ENCODE measurements around the gene RPTOR. TPM values are rescaled to one million over a fixed set of nuclear protein-coding genes. Genes with fewer than 3 reads are reported as not detected.

Gene RPTOR
- total RNA-seq, 4 donors from 2014 or later = 34.1 to 65.8 (median 43.6) TPM

DNA sequence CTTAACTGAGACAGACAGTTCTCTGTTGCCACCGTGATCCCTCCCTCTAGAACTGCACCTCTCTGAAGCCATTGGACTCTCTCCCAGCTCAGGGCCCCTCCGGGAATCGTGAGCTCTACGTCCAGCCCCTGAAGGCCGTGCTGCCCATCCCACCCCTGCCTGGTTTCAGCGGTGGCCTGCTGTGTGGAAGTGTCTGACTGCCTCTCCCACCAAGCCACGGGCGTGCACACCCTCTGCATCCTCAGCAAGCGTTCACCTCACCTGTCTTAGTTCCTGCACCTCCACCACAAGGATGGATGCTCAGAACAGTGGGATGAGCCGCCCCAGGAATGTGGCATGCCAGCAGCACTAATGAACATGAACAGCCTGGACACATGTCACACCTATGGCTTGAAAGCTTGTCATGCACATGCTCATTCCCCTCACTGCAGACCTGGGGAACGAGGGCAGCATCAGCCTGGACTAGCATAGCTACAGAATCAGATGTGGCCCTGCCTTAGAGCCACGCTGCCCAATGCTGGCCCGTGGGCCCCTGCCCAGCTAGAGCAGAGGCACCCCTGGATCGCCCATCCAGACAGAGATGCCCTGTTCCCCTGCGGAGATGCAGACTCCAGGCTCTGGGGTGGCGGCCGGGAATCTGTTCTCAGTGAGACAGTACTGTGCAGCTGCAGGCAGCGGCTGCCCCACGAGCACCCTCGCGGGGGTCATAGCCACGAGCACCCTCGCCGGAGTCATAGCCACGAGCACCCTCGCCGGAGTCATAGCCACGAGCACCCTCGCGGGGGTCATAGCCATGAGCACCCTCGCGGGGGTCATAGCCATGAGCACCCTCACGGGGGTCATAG lies 373.3 kb downstream of the RPTOR start:
- peaks cover 3 to 79% (median 39%) of the 10 kb centered on the region in 4 donors for H3K36me3 ChIP-seq
- WGBS = 86% methylated on average over 20 of the region's 33 CpGs
- H3K27me3 ChIP-seq = no peaks in the 10 kb centered on the region
- H3K4me3 ChIP-seq = no peak overlapping the region
- DNase-seq (ENCODE audit: extremely low spot score) = no peak
- H3K4me1 ChIP-seq = peaks cover 0 to 28% (median 22%) of the 10 kb centered on the region in 4 donors
- no peaks in the 10 kb centered on the region for H3K9me3 ChIP-seq
- intact Hi-C loops (cut with DNase I) = no loop called here
- TF ChIP-seq POLR2A (IDR thresholded peaks at IDR 0.05; ENCODE audit: low read depth) (no peak), POLR2AphosphoS5 (IDR thresholded peaks at IDR 0.05) (no peak), EP300 (IDR thresholded peaks at IDR 0.05) (no peak)
- TF ChIP-seq, protein P1, sequence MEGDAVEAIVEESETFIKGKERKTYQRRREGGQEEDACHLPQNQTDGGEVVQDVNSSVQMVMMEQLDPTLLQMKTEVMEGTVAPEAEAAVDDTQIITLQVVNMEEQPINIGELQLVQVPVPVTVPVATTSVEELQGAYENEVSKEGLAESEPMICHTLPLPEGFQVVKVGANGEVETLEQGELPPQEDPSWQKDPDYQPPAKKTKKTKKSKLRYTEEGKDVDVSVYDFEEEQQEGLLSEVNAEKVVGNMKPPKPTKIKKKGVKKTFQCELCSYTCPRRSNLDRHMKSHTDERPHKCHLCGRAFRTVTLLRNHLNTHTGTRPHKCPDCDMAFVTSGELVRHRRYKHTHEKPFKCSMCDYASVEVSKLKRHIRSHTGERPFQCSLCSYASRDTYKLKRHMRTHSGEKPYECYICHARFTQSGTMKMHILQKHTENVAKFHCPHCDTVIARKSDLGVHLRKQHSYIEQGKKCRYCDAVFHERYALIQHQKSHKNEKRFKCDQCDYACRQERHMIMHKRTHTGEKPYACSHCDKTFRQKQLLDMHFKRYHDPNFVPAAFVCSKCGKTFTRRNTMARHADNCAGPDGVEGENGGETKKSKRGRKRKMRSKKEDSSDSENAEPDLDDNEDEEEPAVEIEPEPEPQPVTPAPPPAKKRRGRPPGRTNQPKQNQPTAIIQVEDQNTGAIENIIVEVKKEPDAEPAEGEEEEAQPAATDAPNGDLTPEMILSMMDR (IDR thresholded peaks at IDR 0.05) = no peak
- no peak overlapping the region for H3K27ac ChIP-seq (replicated peaks in 1 of 4)

DNA sequence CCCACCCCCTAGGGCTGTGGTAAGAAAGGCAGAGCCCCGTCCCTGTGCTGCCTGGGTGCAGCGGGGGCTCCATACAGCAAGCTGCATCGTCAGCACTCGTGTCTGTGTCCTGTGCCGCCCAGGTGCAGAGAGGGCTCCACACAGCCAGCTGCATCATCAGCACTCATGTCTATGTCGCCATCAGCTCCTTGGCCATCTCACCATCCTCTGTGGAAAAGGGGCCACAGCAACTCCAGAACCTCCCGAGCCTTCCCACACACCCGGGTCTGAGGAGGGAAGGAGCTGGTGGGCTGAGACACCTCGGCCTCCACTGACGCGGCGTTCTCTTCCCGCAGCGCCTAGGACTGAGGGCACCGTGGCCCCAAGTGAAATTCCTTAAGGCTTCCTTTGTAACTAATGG lies 374.1 kb downstream of the RPTOR start:
- DNase-seq (ENCODE audit: extremely low spot score) = no peak
- no peak overlapping the region for H3K4me3 ChIP-seq
- H3K36me3 ChIP-seq = peaks cover 3 to 81% (median 47%) of the 10 kb centered on the region in 4 donors
- no peaks in the 10 kb centered on the region for H3K27me3 ChIP-seq
- WGBS = 61% methylated on average over 6 of the region's 15 CpGs
- H3K27ac ChIP-seq (replicated peaks in 1 of 4) = peak overlapping the region in 3 of 4 donors; percentile 24 to 41 (median 36)
- H3K4me1 ChIP-seq = peaks cover 0 to 28% (median 22%) of the 10 kb centered on the region in 4 donors
- TF ChIP-seq, protein P1 (IDR thresholded peaks at IDR 0.05) = no peak
- TF ChIP-seq EP300 (IDR thresholded peaks at IDR 0.05) (no peak), POLR2A (IDR thresholded peaks at IDR 0.05; ENCODE audit: low read depth) (no peak), POLR2AphosphoS5 (IDR thresholded peaks at IDR 0.05) (no peak)
- intact Hi-C loops (cut with DNase I) = no loop called here
- no peaks in the 10 kb centered on the region for H3K9me3 ChIP-seq

DNA sequence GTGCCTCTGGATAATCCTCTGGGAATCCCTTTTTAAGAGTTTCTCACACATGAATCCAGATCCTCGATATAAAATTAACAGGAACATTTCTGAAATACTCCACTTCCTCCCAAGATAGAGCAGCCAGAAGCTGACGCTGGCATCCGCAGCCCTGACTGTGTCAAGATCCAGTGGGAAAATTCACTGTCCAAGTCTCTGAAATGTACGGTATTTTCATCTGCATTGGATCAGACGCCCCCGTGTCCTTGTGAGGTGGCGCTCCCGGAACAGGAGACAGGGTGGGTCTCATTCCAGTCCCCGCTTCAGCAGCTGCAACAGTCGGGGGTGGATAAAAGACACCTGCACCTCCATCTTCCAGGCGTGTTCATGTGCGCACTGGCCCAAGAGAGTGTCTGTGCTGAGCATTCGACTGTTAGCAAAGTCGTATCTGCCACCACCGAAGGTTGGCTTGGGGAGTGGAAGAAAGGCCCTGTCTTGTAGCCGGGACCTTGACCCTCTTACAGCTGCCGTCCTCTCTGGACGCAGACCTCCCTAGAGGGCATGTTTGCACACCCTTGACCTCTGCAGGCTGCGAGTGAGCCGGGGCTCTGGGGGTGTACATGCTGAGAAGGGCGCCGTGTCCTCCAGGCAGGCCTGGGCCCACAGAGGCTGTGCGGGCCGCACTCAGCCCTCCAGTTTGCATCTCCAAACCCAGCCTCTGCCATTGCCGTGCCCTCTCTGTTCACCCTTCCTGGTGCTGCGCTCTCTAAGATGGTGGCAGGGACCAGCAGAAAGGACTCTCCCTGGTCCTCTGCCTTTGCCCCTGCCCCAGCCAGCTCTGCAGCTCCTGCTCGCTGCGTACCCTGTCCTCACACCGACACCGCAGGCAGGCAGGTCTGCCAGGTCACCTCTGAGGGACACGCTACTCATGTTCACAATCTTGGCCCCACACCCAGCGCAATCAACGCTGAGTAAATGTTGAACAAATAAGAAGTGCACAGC lies 375.0 kb downstream of the RPTOR start:
- Histone ChIP-seq H3K36me3 (peaks cover 10 to 82% (median 48%) of the 10 kb centered on the region in 4 donors), H3K4me1 (peaks cover 0 to 28% (median 22%) of the 10 kb centered on the region in 4 donors), H3K27ac (replicated peaks in 1 of 4) (peak overlapping the region; percentile 36 to 54 (median 42)), H3K4me3 (no peak overlapping the region), H3K27me3 (no peaks in the 10 kb centered on the region), H3K9me3 (no peaks in the 10 kb centered on the region)
- no peak for DNase-seq (ENCODE audit: extremely low spot score)
- TF ChIP-seq, protein P1 (IDR thresholded peaks at IDR 0.05) = no peak
- TF ChIP-seq POLR2A (IDR thresholded peaks at IDR 0.05; ENCODE audit: low read depth) (no peak), EP300 (IDR thresholded peaks at IDR 0.05) (no peak), POLR2AphosphoS5 (IDR thresholded peaks at IDR 0.05) (no peak)
- WGBS = 89% methylated on average over 26 of the region's 33 CpGs
- intact Hi-C loops (cut with DNase I) = no loop called here

DNA sequence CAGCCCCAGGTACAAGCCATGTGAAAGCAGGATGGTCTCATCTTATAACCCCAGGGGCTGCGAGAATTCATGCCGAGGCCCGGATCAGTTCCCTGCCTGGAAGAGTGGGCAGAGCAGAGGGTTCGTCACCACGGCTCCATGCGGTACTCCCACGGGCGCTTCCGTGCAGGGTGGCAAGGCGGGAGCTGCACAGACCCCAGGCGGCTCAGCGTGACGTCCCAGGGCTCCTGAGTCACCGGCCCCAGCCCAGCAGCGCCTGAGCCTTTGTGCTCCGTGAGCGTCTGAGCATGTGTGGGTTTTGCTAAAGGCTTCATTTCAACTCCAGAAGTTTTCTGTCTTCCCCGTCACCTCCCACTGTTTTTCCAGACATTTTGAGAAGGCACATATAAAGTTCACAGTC lies 375.8 kb downstream of the RPTOR start:
- peak overlapping the region in 3 of 4 donors; percentile 36 to 54 (median 41) for H3K27ac ChIP-seq (replicated peaks in 1 of 4)
- peaks cover 0 to 28% (median 22%) of the 10 kb centered on the region in 4 donors for H3K4me1 ChIP-seq
- intact Hi-C loops (cut with DNase I) = no loop called here
- no peak for TF ChIP-seq EP300 (IDR thresholded peaks at IDR 0.05)
- TF ChIP-seq POLR2AphosphoS5 (IDR thresholded peaks at IDR 0.05) = no peak
- TF ChIP-seq, protein P1 (IDR thresholded peaks at IDR 0.05) = no peak
- no peak for TF ChIP-seq POLR2A (IDR thresholded peaks at IDR 0.05; ENCODE audit: low read depth)
- H3K4me3 ChIP-seq = no peak overlapping the region
- DNase-seq (ENCODE audit: extremely low spot score) = no peak
- 45% methylated on average over 4 of the region's 18 CpGs for WGBS
- H3K27me3 ChIP-seq = no peaks in the 10 kb centered on the region
- no peaks in the 10 kb centered on the region for H3K9me3 ChIP-seq
- H3K36me3 ChIP-seq = peaks cover 17 to 90% (median 56%) of the 10 kb centered on the region in 4 donors

Measured in esophagus muscularis mucosa (tissue), 4 donors.